Suprapubic skin (tissue), 3 donors: ENCODE data around the gene UBAC1.

Experiments
- EP300 ChIP-seq: sonication (generic); formaldehyde crosslinking; IDR thresholded peaks from one replicate; pipeline ENCODE4 v1.6.1; 2017; ENCODE audit warnings: antibody characterized with exemption
- POLR2A ChIP-seq, 2 donors: fragments of 450-650 bp; IDR thresholded peaks; one replicate each; pipeline ENCODE4 v1.6.1; 2017; ENCODE audit warnings: antibody characterized with exemption in 2 of 2, mild to moderate bottlenecking in 2 of 2, moderate library complexity in 2 of 2
- TF ChIP-seq, protein P1 (sequence below), 2 donors: fragments of 200-600 bp in 1 of 2; fragments of 450-650 bp in 1 of 2; sonication (generic) in 1 of 2; IDR thresholded peaks; one replicate each; pipeline ENCODE4 v1.5.1; 2016 to 2019; ENCODE audit warnings: antibody characterized with exemption in 2 of 2, mild to moderate bottlenecking in 1 of 2, moderate library complexity in 1 of 2

DNA sequence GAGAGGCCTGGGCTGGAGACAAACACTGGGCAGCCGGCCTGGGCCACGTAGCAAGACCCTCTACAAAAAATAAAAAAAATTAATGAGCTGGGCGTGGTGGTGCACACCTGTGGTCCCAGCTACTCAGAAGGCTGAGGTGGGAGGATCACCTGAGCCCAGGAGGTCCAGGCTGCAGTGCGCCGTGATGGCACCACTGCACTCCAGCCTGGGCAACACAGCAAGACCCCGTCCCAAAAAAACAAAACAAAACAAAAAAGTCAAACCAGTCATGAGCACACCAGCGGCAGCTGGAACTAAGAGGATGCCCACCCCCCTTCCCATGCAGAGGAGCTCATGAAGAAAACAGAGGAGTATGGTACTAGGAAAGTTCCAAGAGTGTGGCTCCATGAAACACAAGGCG lies 2.2 kb upstream of the UBAC1 start:
- TF ChIP-seq, protein P1, sequence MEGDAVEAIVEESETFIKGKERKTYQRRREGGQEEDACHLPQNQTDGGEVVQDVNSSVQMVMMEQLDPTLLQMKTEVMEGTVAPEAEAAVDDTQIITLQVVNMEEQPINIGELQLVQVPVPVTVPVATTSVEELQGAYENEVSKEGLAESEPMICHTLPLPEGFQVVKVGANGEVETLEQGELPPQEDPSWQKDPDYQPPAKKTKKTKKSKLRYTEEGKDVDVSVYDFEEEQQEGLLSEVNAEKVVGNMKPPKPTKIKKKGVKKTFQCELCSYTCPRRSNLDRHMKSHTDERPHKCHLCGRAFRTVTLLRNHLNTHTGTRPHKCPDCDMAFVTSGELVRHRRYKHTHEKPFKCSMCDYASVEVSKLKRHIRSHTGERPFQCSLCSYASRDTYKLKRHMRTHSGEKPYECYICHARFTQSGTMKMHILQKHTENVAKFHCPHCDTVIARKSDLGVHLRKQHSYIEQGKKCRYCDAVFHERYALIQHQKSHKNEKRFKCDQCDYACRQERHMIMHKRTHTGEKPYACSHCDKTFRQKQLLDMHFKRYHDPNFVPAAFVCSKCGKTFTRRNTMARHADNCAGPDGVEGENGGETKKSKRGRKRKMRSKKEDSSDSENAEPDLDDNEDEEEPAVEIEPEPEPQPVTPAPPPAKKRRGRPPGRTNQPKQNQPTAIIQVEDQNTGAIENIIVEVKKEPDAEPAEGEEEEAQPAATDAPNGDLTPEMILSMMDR (IDR thresholded peaks at IDR 0.05), result no peak
- TF ChIP-seq POLR2A (IDR thresholded peaks at IDR 0.05) (no peak), EP300 (no peak)
